GM23338 (cell line): ENCODE measurements around the gene TNKS2. TPM values are rescaled to one million over a fixed set of nuclear protein-coding genes. Genes with fewer than 3 reads are reported as not detected.

Experiments
- ATAC-seq: fragments of 200-7000 bp; cut with Tn5 transposase; 3 replicates; pipeline ENCODE4 v1.9.1; 2020
- DNase-seq: peaks from one replicate; pipeline ENCODE4 v3.0.0-alpha.2; 2015; ENCODE audit warnings: low spot score
- H2AFZ ChIP-seq: fragments of 200-600 bp; sonication (generic); 2 replicates; pipeline ENCODE4 v1.8.0; 2016; ENCODE audit warnings: antibody characterized with exemption, mild to moderate bottlenecking, moderate library complexity
- H3F3A ChIP-seq: fragments of 200-600 bp; sonication (generic); replicated peaks from 2 replicates; pipeline ENCODE4 v1.8.0; 2017; ENCODE audit warnings: antibody characterized with exemption, mixed run types, low read depth
- H3K27ac ChIP-seq: fragments of 200-600 bp; sonication (generic); 2 replicates; pipeline ENCODE4 v1.6.1; 2016; ENCODE audit warnings: low read depth
- H3K27me3 ChIP-seq: fragments of 200-600 bp; sonication (generic); 2 replicates; pipeline ENCODE4 v1.8.0; 2016; ENCODE audit warnings: mild to moderate bottlenecking, mixed run types, moderate library complexity; ENCODE audit not compliant: insufficient read depth
- H3K36me3 ChIP-seq: fragments of 200-600 bp; sonication (generic); 2 replicates; pipeline ENCODE4 v1.8.0; 2016; ENCODE audit warnings: mild to moderate bottlenecking; ENCODE audit not compliant: insufficient read depth
- H3K4me1 ChIP-seq: fragments of 200-600 bp; sonication (generic); 2 replicates; pipeline ENCODE4 v1.8.0; 2016; ENCODE audit warnings: mild to moderate bottlenecking, moderate library complexity; ENCODE audit not compliant: insufficient read depth
- H3K4me2 ChIP-seq: fragments of 200-600 bp; sonication (generic); 2 replicates; pipeline ENCODE4 v1.7.1; 2017; ENCODE audit warnings: mixed run types
- H3K4me3 ChIP-seq: fragments of 200-600 bp; sonication (generic); 2 replicates; pipeline ENCODE4 v1.6.1; 2016; ENCODE audit warnings: mixed run types
- H3K79me2 ChIP-seq: fragments of 200-600 bp; sonication (generic); replicated peaks from 2 replicates; pipeline ENCODE4 v1.8.0; 2017; ENCODE audit warnings: mild to moderate bottlenecking; ENCODE audit not compliant: insufficient read depth
- H3K9me2 ChIP-seq: fragments of 200-600 bp; sonication (generic); 2 replicates; pipeline ENCODE4 v1.8.0; 2017; ENCODE audit not compliant: insufficient read depth
- H4K20me1 ChIP-seq: fragments of 200-600 bp; sonication (generic); replicated peaks from 2 replicates; pipeline ENCODE4 v1.8.0; 2017; ENCODE audit warnings: mild to moderate bottlenecking; ENCODE audit not compliant: insufficient read depth
- H3K27ac Mint-ChIP-seq: 2 replicates; pipeline ENCODE4 v1.8.0; 2020; ENCODE audit warnings: inconsistent platforms, mild to moderate bottlenecking, moderate library complexity, mixed read lengths
- H3K27me3 Mint-ChIP-seq: 3 replicates; pipeline ENCODE4 v1.8.0; 2022; ENCODE audit warnings: low read depth, mild to moderate bottlenecking, moderate library complexity, mixed read lengths, inconsistent platforms; ENCODE audit not compliant: insufficient read depth, poor library complexity
- H3K36me3 Mint-ChIP-seq: 3 replicates; pipeline ENCODE4 v1.8.0; 2021; ENCODE audit warnings: low read depth, mild to moderate bottlenecking, inconsistent platforms, moderate library complexity, mixed read lengths
- H3K4me1 Mint-ChIP-seq: 3 replicates; pipeline ENCODE4 v1.8.0; 2020; ENCODE audit warnings: mild to moderate bottlenecking, inconsistent platforms, mixed read lengths
- H3K4me3 Mint-ChIP-seq: 3 replicates; pipeline ENCODE4 v1.8.0; 2021; ENCODE audit warnings: moderate library complexity, mild to moderate bottlenecking, inconsistent platforms, mixed read lengths
- H3K9me3 Mint-ChIP-seq: 3 replicates; pipeline ENCODE4 v1.8.0; 2020; ENCODE audit warnings: moderate library complexity, mild to moderate bottlenecking, inconsistent platforms, mixed read lengths
- CREB1 ChIP-seq: fragments of 250-450 bp; sonication (Bioruptor Pico); IDR thresholded peaks from 2 replicates; pipeline ENCODE4 v1.5.0; 2020; ENCODE audit warnings: low read depth, mild to moderate bottlenecking, moderate library complexity
- CTCF ChIP-seq, 2 experiments: fragments of 200-600 bp in 1 of 2; sonication (generic) in 1 of 2; conservative IDR thresholded peaks; 2 replicates each; pipeline versions ENCODE4 v1.5.1 to v1.6.1; 2016 to 2017; ENCODE audit warnings: antibody characterized with exemption in 2 of 2, low read depth in 2 of 2, mild to moderate bottlenecking in 2 of 2, moderate library complexity in 1 of 2
- ETS1 ChIP-seq: IDR thresholded peaks from 2 replicates; pipeline ENCODE4 v1.6.1; 2016; ENCODE audit warnings: antibody characterized with exemption
- JUNB ChIP-seq: IDR thresholded peaks from one replicate; pipeline ENCODE4 v1.6.1; 2016; ENCODE audit warnings: antibody characterized with exemption; ENCODE audit not compliant: unreplicated experiment
- NANOG ChIP-seq: IDR thresholded peaks from 2 replicates; pipeline ENCODE4 v1.6.1; 2016; ENCODE audit warnings: antibody characterized with exemption, borderline replicate concordance
- POLR2AphosphoS5 ChIP-seq: IDR thresholded peaks from 2 replicates; pipeline ENCODE4 v1.6.1; 2016; ENCODE audit warnings: antibody characterized with exemption, low read depth
- REST ChIP-seq: IDR thresholded peaks from one replicate; pipeline ENCODE4 v1.6.1; 2018; ENCODE audit warnings: antibody characterized with exemption; ENCODE audit not compliant: unreplicated experiment
- ZNF331 ChIP-seq: fragments of 250-450 bp; sonication (Bioruptor Pico); IDR thresholded peaks from 2 replicates; pipeline ENCODE4 v1.5.0; 2020; ENCODE audit warnings: low read depth, mild to moderate bottlenecking, moderate library complexity
- ZNF462 ChIP-seq: fragments of 250-450 bp; sonication (Bioruptor Pico); IDR thresholded peaks from 2 replicates; pipeline ENCODE4 v1.5.0; 2020; ENCODE audit warnings: mild to moderate bottlenecking, moderate library complexity
- polyA plus RNA-seq: library from polyadenylated mRNA; unstranded; fragments of >200 nt; fragmentation: Nextera tagmentation; extraction: Ambion mirVana; gene quantifications from 2 replicates; pipeline ENCODE4 v1.2.1, GENCODE V29; 2016
- total RNA-seq: library from RNA; depleted of rRNA; stranded (reverse); fragments of >200 nt; shearing (Covaris generic); gene quantifications from 2 replicates; pipeline ENCODE4 v1.2.3, GENCODE V29; 2014

The TNKS2 gene
- total and polyA plus RNA-seq, 2 experiments from 2014 or later = 23.5 to 85.5 TPM

- DNase-seq (no peak), ATAC-seq (no peak)
- TF ChIP-seq REST (no peak), JUNB (no peak), POLR2AphosphoS5 (no peak), ZNF462 (CRISPR knock-in tag) (no peak), ZNF331 (CRISPR knock-in tag) (no peak), CREB1 (CRISPR knock-in tag) (no peak), ETS1 (no peak), NANOG (no peak), CTCF (conservative IDR thresholded peaks at IDR 0.05; ENCODE audit: low read depth in 2 of 2) (no peak)
- no peak overlapping the region for H3K27ac ChIP-seq
- peak overlapping the region; percentile 55 for H3K4me3 ChIP-seq
- peaks cover 28% of the 10 kb centered on the region for H3K36me3 Mint-ChIP-seq
- no peaks in the 10 kb centered on the region for H3K9me3 Mint-ChIP-seq
- peaks cover 29% of the 10 kb centered on the region for H3K4me1 ChIP-seq
- H3K27ac Mint-ChIP-seq = peak overlapping the region; percentile 80; the same call in 1 of the 2 replicates
- peaks cover 3% of the 10 kb centered on the region for H3K27me3 Mint-ChIP-seq
- 0 out of 2 replicates have a peak, but pooled peaks cover 10% of the 10 kb centered on the region for H3F3A ChIP-seq
- peak overlapping the region; percentile 95 for H3K4me3 Mint-ChIP-seq
- no peaks in the 10 kb centered on the region for H3K9me2 ChIP-seq
- peaks cover 84% of the 10 kb centered on the region for H3K79me2 ChIP-seq
- peaks cover 36% of the 10 kb centered on the region for H3K4me1 Mint-ChIP-seq
- peaks cover 58% of the 10 kb centered on the region for H4K20me1 ChIP-seq
- H3K36me3 ChIP-seq = peaks cover 5% of the 10 kb centered on the region; the same call in 1 of the 2 replicates
- peak overlapping the region; percentile 78 for H3K4me2 ChIP-seq
- no peaks in the 10 kb centered on the region for H3K27me3 ChIP-seq
- no peak overlapping the region for H2AFZ ChIP-seq
Measured at GRCh38 chr10:91800756-91801155, 2.5 kb downstream of the TNKS2 start.
